ENCODE results near the gene OCRL. TPM values are rescaled to one million over a fixed set of nuclear protein-coding genes. Genes with fewer than 3 reads are reported as not detected.

Gene OCRL
- total RNA-seq, 4 donors from 2014 or later, result 7.2 to 34.7 (median 17.4) TPM

DNA sequence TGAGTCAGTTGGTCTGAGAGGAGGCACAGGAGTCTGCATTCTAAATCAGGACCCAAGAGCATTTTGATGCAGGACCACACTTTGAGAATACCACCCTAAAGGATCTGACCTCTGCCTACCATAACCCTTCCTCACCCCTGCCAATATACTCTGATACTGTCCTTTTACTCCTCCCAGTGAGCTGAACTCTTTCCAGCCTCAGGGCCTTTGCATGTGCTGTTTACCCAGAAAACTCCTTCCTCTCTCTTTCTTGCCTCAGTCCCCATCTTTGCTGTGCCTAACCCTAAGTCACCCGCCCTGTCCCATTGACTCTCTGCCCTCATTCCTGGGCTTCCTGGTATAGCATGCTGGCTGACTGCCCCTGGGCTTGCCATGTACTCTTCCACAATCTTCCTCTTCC, 54.7 kb downstream of the OCRL start:
- Histone ChIP-seq H3K4me3 (no peak overlapping the region), H3K27me3 (no peaks in the 10 kb centered on the region), H3K36me3 (no peaks in the 10 kb centered on the region), H3K9me3 (no peaks in the 10 kb centered on the region), H3K27ac (no peak overlapping the region), H3K4me1 (no peaks in the 10 kb centered on the region)
- intact Hi-C loops (cut with DNase I; ENCODE audit: low total_unique reads), result no loop called here
- no peak for TF ChIP-seq POLR2A (IDR thresholded peaks at IDR 0.05)
- TF ChIP-seq, protein P1, sequence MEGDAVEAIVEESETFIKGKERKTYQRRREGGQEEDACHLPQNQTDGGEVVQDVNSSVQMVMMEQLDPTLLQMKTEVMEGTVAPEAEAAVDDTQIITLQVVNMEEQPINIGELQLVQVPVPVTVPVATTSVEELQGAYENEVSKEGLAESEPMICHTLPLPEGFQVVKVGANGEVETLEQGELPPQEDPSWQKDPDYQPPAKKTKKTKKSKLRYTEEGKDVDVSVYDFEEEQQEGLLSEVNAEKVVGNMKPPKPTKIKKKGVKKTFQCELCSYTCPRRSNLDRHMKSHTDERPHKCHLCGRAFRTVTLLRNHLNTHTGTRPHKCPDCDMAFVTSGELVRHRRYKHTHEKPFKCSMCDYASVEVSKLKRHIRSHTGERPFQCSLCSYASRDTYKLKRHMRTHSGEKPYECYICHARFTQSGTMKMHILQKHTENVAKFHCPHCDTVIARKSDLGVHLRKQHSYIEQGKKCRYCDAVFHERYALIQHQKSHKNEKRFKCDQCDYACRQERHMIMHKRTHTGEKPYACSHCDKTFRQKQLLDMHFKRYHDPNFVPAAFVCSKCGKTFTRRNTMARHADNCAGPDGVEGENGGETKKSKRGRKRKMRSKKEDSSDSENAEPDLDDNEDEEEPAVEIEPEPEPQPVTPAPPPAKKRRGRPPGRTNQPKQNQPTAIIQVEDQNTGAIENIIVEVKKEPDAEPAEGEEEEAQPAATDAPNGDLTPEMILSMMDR (IDR thresholded peaks at IDR 0.05), result no peak
- no peak for DNase-seq

GRCh38 chrX:129596077-129596476, 56.0 kb downstream of the OCRL start:
- intact Hi-C loops (cut with DNase I; ENCODE audit: low total_unique reads), result no loop called here
- H3K9me3 ChIP-seq, result no peaks in the 10 kb centered on the region
- H3K27me3 ChIP-seq, result no peaks in the 10 kb centered on the region
- H3K4me3 ChIP-seq, result no peak overlapping the region
- no peaks in the 10 kb centered on the region for H3K36me3 ChIP-seq
- no peak for DNase-seq
- no peak overlapping the region for H3K27ac ChIP-seq
- TF ChIP-seq POLR2A (IDR thresholded peaks at IDR 0.05), result no peak
- TF ChIP-seq, protein P1 (IDR thresholded peaks at IDR 0.05), result no peak
- no peaks in the 10 kb centered on the region for H3K4me1 ChIP-seq

DNA sequence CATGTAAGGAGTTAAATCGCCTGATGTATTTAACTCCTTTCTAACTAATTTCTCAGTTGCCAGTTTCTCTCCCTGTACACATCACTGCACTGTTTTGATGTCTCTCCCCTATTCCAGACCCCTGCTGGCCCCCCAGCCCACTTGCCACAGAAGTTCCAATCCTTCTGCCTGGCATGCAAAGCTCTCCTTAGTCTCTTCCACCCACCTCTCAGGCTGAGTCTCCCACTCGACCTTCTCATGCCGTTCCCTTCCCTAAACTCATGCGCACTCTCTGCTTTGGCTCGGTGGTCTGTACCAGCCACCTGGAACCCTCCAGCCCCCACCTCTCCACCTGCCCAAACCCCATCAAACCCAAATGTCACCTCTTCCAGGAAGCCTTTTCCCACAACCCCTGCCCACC, 57.8 kb downstream of the OCRL start:
- H3K4me3 ChIP-seq, result no peak overlapping the region
- no peak for DNase-seq
- H3K27ac ChIP-seq, result no peak overlapping the region
- no peaks in the 10 kb centered on the region for H3K4me1 ChIP-seq
- TF ChIP-seq, protein P1 (IDR thresholded peaks at IDR 0.05), result no peak
- no peak for TF ChIP-seq POLR2A (IDR thresholded peaks at IDR 0.05)
- intact Hi-C loops (cut with DNase I; ENCODE audit: low total_unique reads), result no loop called here
- no peaks in the 10 kb centered on the region for H3K36me3 ChIP-seq
- no peaks in the 10 kb centered on the region for H3K9me3 ChIP-seq
- H3K27me3 ChIP-seq, result no peaks in the 10 kb centered on the region

GRCh38 chrX:129599499-129599898, 59.4 kb downstream of the OCRL start:
- Histone ChIP-seq H3K27ac (no peak overlapping the region), H3K27me3 (no peaks in the 10 kb centered on the region), H3K4me3 (no peak overlapping the region), H3K4me1 (no peaks in the 10 kb centered on the region), H3K36me3 (no peaks in the 10 kb centered on the region), H3K9me3 (no peaks in the 10 kb centered on the region)
- DNase-seq, result no peak
- intact Hi-C loops (cut with DNase I; ENCODE audit: low total_unique reads), result no loop called here
- TF ChIP-seq POLR2A (IDR thresholded peaks at IDR 0.05), result no peak
- TF ChIP-seq, protein P1 (IDR thresholded peaks at IDR 0.05), result no peak

DNA sequence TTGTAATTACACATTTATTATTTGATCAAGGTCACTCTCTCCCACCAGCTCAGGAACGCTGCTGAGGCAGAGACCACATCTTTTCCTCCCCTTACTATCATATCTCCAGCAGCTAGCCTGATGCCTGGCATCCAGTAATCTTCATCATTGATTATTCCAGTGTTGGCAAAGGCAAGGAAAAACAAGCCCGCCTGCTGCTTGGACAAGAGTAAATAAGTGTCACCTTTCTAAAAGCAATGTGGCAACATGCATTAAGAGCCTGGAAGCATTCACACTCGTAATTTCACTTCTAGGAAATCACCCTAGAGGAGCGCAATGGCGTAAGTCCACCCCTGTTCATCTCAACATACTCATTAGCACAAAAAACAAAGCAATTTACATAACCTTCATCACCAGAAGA, 59.9 kb downstream of the OCRL start:
- no peaks in the 10 kb centered on the region for H3K27me3 ChIP-seq
- DNase-seq, result no peak
- intact Hi-C loops (cut with DNase I; ENCODE audit: low total_unique reads), result loop anchor here (10.0 kb wide), 1 partner anchor 125 kb away; no protein-coding TSS in a partner anchor
- no peaks in the 10 kb centered on the region for H3K4me1 ChIP-seq
- H3K36me3 ChIP-seq, result no peaks in the 10 kb centered on the region
- H3K9me3 ChIP-seq, result no peaks in the 10 kb centered on the region
- TF ChIP-seq POLR2A (IDR thresholded peaks at IDR 0.05), result no peak
- TF ChIP-seq, protein P1 (IDR thresholded peaks at IDR 0.05), result no peak
- no peak overlapping the region for H3K27ac ChIP-seq
- H3K4me3 ChIP-seq, result no peak overlapping the region

All from uterus (tissue), 4 donors.